GM23338 (cell line): ENCODE data around the gene CSGALNACT2. TPM values are rescaled to one million over a fixed set of nuclear protein-coding genes. Genes with fewer than 3 reads are reported as not detected.

Experiments
- ATAC-seq: fragments of 200-7000 bp; cut with Tn5 transposase; 3 replicates; pipeline ENCODE4 v1.9.1; 2020
- DNase-seq: peaks from one replicate; pipeline ENCODE4 v3.0.0-alpha.2; 2015; ENCODE audit warnings: low spot score
- H2AFZ ChIP-seq: fragments of 200-600 bp; sonication (generic); 2 replicates; pipeline ENCODE4 v1.8.0; 2016; ENCODE audit warnings: antibody characterized with exemption, mild to moderate bottlenecking, moderate library complexity
- H3F3A ChIP-seq: fragments of 200-600 bp; sonication (generic); replicated peaks from 2 replicates; pipeline ENCODE4 v1.8.0; 2017; ENCODE audit warnings: antibody characterized with exemption, mixed run types, low read depth
- H3K27ac ChIP-seq: fragments of 200-600 bp; sonication (generic); 2 replicates; pipeline ENCODE4 v1.6.1; 2016; ENCODE audit warnings: low read depth
- H3K27me3 ChIP-seq: fragments of 200-600 bp; sonication (generic); 2 replicates; pipeline ENCODE4 v1.8.0; 2016; ENCODE audit warnings: mild to moderate bottlenecking, mixed run types, moderate library complexity; ENCODE audit not compliant: insufficient read depth
- H3K36me3 ChIP-seq: fragments of 200-600 bp; sonication (generic); 2 replicates; pipeline ENCODE4 v1.8.0; 2016; ENCODE audit warnings: mild to moderate bottlenecking; ENCODE audit not compliant: insufficient read depth
- H3K4me1 ChIP-seq: fragments of 200-600 bp; sonication (generic); 2 replicates; pipeline ENCODE4 v1.8.0; 2016; ENCODE audit warnings: mild to moderate bottlenecking, moderate library complexity; ENCODE audit not compliant: insufficient read depth
- H3K4me2 ChIP-seq: fragments of 200-600 bp; sonication (generic); 2 replicates; pipeline ENCODE4 v1.7.1; 2017; ENCODE audit warnings: mixed run types
- H3K4me3 ChIP-seq: fragments of 200-600 bp; sonication (generic); 2 replicates; pipeline ENCODE4 v1.6.1; 2016; ENCODE audit warnings: mixed run types
- H3K79me2 ChIP-seq: fragments of 200-600 bp; sonication (generic); replicated peaks from 2 replicates; pipeline ENCODE4 v1.8.0; 2017; ENCODE audit warnings: mild to moderate bottlenecking; ENCODE audit not compliant: insufficient read depth
- H3K9me2 ChIP-seq: fragments of 200-600 bp; sonication (generic); 2 replicates; pipeline ENCODE4 v1.8.0; 2017; ENCODE audit not compliant: insufficient read depth
- H4K20me1 ChIP-seq: fragments of 200-600 bp; sonication (generic); replicated peaks from 2 replicates; pipeline ENCODE4 v1.8.0; 2017; ENCODE audit warnings: mild to moderate bottlenecking; ENCODE audit not compliant: insufficient read depth
- H3K27ac Mint-ChIP-seq: 2 replicates; pipeline ENCODE4 v1.8.0; 2020; ENCODE audit warnings: inconsistent platforms, mild to moderate bottlenecking, moderate library complexity, mixed read lengths
- H3K27me3 Mint-ChIP-seq: 3 replicates; pipeline ENCODE4 v1.8.0; 2022; ENCODE audit warnings: low read depth, mild to moderate bottlenecking, moderate library complexity, mixed read lengths, inconsistent platforms; ENCODE audit not compliant: insufficient read depth, poor library complexity
- H3K36me3 Mint-ChIP-seq: 3 replicates; pipeline ENCODE4 v1.8.0; 2021; ENCODE audit warnings: low read depth, mild to moderate bottlenecking, inconsistent platforms, moderate library complexity, mixed read lengths
- H3K4me1 Mint-ChIP-seq: 3 replicates; pipeline ENCODE4 v1.8.0; 2020; ENCODE audit warnings: mild to moderate bottlenecking, inconsistent platforms, mixed read lengths
- H3K4me3 Mint-ChIP-seq: 3 replicates; pipeline ENCODE4 v1.8.0; 2021; ENCODE audit warnings: moderate library complexity, mild to moderate bottlenecking, inconsistent platforms, mixed read lengths
- H3K9me3 Mint-ChIP-seq: 3 replicates; pipeline ENCODE4 v1.8.0; 2020; ENCODE audit warnings: moderate library complexity, mild to moderate bottlenecking, inconsistent platforms, mixed read lengths
- CREB1 ChIP-seq: fragments of 250-450 bp; sonication (Bioruptor Pico); IDR thresholded peaks from 2 replicates; pipeline ENCODE4 v1.5.0; 2020; ENCODE audit warnings: low read depth, mild to moderate bottlenecking, moderate library complexity
- CTCF ChIP-seq, 2 experiments: fragments of 200-600 bp in 1 of 2; sonication (generic) in 1 of 2; conservative IDR thresholded peaks; 2 replicates each; pipeline versions ENCODE4 v1.5.1 to v1.6.1; 2016 to 2017; ENCODE audit warnings: antibody characterized with exemption in 2 of 2, low read depth in 2 of 2, mild to moderate bottlenecking in 2 of 2, moderate library complexity in 1 of 2
- ETS1 ChIP-seq: IDR thresholded peaks from 2 replicates; pipeline ENCODE4 v1.6.1; 2016; ENCODE audit warnings: antibody characterized with exemption
- EZH2 ChIP-seq: fragments of 200-600 bp; sonication (generic); IDR thresholded peaks from one replicate; pipeline ENCODE4 v1.8.0; 2017; ENCODE audit warnings: antibody characterized with exemption, mild to moderate bottlenecking, low read depth; ENCODE audit not compliant: unreplicated experiment
- EZH2phosphoT487 ChIP-seq: fragments of 200-600 bp; sonication (generic); IDR thresholded peaks from one replicate; pipeline ENCODE4 v1.8.1; 2018; ENCODE audit warnings: antibody characterized with exemption; ENCODE audit not compliant: unreplicated experiment
- JUNB ChIP-seq: IDR thresholded peaks from one replicate; pipeline ENCODE4 v1.6.1; 2016; ENCODE audit warnings: antibody characterized with exemption; ENCODE audit not compliant: unreplicated experiment
- POLR2AphosphoS5 ChIP-seq: IDR thresholded peaks from 2 replicates; pipeline ENCODE4 v1.6.1; 2016; ENCODE audit warnings: antibody characterized with exemption, low read depth
- ZNF462 ChIP-seq: fragments of 250-450 bp; sonication (Bioruptor Pico); IDR thresholded peaks from 2 replicates; pipeline ENCODE4 v1.5.0; 2020; ENCODE audit warnings: mild to moderate bottlenecking, moderate library complexity
- polyA plus RNA-seq: library from polyadenylated mRNA; unstranded; fragments of >200 nt; fragmentation: Nextera tagmentation; extraction: Ambion mirVana; gene quantifications from 2 replicates; pipeline ENCODE4 v1.2.1, GENCODE V29; 2016
- total RNA-seq: library from RNA; depleted of rRNA; stranded (reverse); fragments of >200 nt; shearing (Covaris generic); gene quantifications from 2 replicates; pipeline ENCODE4 v1.2.3, GENCODE V29; 2014

CSGALNACT2 gene
- total and polyA plus RNA-seq, 2 experiments from 2014 or later = 3.0 to 4.6 TPM

GRCh38 chr10:43132867-43133787 lies 5.1 kb upstream of the CSGALNACT2 start:
- ATAC-seq (no peak), DNase-seq (no peak)
- TF ChIP-seq ETS1 (no peak), EZH2 (no peak), CTCF (conservative IDR thresholded peaks at IDR 0.05; ENCODE audit: low read depth in 2 of 2) (no peak), CREB1 (CRISPR knock-in tag) (no peak), POLR2AphosphoS5 (no peak), ZNF462 (CRISPR knock-in tag) (no peak), EZH2phosphoT487 (no peak), JUNB (no peak)
- H3K36me3 Mint-ChIP-seq = no peaks in the 10 kb centered on the region
- no peaks in the 10 kb centered on the region; the same call in 1 of the 2 replicates for H3K36me3 ChIP-seq
- H3K4me3 ChIP-seq = no peak overlapping the region
- no peak overlapping the region for H3K27ac ChIP-seq
- H3K4me2 ChIP-seq = no peak overlapping the region
- H3K27me3 ChIP-seq = peaks cover 15% of the 10 kb centered on the region
- peaks cover 7% of the 10 kb centered on the region for H3K27me3 Mint-ChIP-seq
- no peaks in the 10 kb centered on the region for H3K79me2 ChIP-seq
- H3K9me3 Mint-ChIP-seq = no peaks in the 10 kb centered on the region
- no peaks in the 10 kb centered on the region; the same call in 1 of the 3 replicates for H3K4me1 Mint-ChIP-seq
- H4K20me1 ChIP-seq = no peaks in the 10 kb centered on the region; the same call in 1 of the 2 replicates
- no peaks in the 10 kb centered on the region for H3K9me2 ChIP-seq
- H2AFZ ChIP-seq = no peak overlapping the region
- H3F3A ChIP-seq = 0 out of 2 replicates have a peak, but pooled peaks cover 3% of the 10 kb centered on the region
- no peak overlapping the region for H3K4me3 Mint-ChIP-seq
- 0 out of 2 replicates have a peak, but pooled peaks cover 3% of the 10 kb centered on the region for H3K4me1 ChIP-seq
- H3K27ac Mint-ChIP-seq = no peak overlapping the region
